GM18517 (cell line): ENCODE data around the gene PVRIG.
"Not testable (repeated sequence)": the region's sequence is repeated elsewhere in the genome, so short reads cannot be mapped to it uniquely, and the experiment has no call there.

Experiments
- ATAC-seq: cut with Tn5 transposase; IDR thresholded peaks from one replicate; pipeline ENCODE4 v1.9.1; 2021; ENCODE audit warnings: mild to moderate bottlenecking, moderate library complexity; ENCODE audit not compliant: unreplicated experiment

PVRIG gene

GRCh38 chr7:100219801-100220585, at the start of gene PVRIG:
PVRIG (plus strand) TSS chr7:100219949; CDS start chr7:100219971, 22 bp downstream.
- not testable (repeated sequence) for ATAC-seq

DNA sequence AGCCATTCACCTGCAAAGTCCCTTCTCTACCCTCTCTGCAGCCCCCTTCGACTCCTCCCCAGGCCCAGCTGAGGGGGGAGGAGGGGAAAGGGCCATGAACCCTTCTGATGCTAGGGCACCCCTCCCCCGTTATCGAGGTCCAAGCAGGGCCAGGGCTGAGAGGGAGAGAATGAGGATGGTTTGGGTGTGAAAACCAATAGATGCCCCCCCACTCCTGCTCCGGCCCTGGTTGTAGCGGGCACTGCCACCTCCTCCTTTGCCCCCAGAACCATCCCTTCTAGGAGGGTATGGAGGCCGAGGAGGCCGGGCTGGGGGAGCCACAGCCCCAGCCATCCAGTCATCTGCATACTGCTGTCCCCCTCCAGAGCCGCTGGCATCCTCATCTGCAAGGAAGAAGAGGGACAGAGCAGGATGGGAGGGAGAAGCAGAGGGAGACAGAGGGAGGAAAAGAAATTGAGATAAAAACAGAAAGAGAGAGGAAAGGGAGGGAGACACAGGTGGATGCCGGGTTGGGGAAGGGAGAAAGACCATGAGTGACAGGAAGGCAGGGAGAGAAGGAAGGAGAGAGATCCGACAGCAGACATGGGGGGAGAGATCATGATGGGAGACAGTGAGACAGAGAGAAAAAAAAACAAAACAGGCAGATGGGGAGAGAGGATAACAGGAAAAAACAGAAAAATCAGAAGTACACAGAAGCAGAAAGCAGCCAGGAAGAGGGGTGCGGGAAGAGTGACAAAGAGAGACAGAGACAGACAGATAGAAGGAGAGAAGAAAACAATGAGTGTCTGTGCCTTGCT, 49.5 kb upstream of the PVRIG start:
- no peak for ATAC-seq

DNA sequence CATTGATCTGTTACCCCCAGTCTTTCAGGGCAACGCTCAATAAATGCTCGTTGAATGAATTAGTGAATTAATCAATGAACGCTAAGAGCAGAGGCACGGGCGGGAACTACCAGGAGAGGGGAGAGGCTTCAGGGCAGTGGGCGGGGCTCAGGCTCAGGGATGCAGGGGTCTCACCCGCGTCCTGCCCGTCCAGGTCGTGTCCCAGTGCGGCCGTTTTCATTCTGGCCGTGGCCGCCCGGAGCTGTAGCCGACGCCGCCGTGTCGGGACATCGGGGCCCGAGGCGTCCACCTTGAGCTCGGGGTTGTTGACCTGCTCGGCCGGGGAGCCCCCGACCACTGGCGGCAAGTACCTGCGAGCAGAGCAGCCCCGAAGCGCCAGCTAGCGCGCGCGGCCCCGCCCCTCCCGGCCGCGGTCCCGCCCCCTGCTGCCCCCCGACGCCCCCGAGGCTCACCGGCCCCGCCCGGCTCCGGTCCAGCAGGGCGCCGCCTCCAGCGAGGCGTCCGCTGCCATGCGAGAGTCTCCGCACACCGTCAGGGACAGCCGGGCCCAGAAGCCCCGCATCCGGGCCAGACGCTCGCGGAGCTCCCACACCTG, 48.6 kb upstream of the PVRIG start:
- no peak for ATAC-seq

DNA sequence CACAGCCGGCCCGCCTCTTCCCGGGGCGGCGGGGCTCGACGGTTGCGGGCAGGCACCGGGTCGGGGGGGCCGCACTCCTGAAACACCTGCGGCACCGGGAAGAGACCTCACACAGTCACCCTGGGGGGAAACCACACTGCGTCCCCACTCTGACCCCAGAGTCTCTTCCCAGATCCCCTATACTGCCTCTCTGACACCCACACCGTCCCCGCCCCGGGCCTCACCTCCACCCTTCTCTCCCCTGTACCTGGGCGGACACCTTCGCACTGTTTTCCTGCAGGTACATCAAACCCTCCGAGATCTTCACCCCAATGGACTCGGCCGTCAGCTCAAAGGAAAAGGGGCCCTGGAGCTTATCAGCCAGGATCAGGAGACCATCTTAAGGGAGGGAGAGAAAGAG, 47.9 kb upstream of the PVRIG start:
- no peak for ATAC-seq

GRCh38 chr7:100173806-100174495, 45.8 kb upstream of the PVRIG start:
- no peak for ATAC-seq

GRCh38 chr7:100174582-100174981, 45.2 kb upstream of the PVRIG start:
- no peak for ATAC-seq

GRCh38 chr7:100175296-100175935, 44.3 kb upstream of the PVRIG start:
- no peak for ATAC-seq

- ATAC-seq: no peak
Measured at GRCh38 chr7:100176096-100177044, 43.4 kb upstream of the PVRIG start.

- peak; percentile 84 for ATAC-seq
Measured at GRCh38 chr7:100177045-100178001, 42.4 kb upstream of the PVRIG start, which contains the start of the genes GPC2 and STAG3. GPC2 (minus strand) TSS chr7:100177381; CDS start chr7:100177199, 182 bp downstream. STAG3 (plus strand) TSS chr7:100177918; CDS start chr7:100180557, 2,639 bp downstream.

GRCh38 chr7:100180084-100180483, 39.7 kb upstream of the PVRIG start:
- not testable (repeated sequence) for ATAC-seq

GRCh38 chr7:100182616-100183015, 37.1 kb upstream of the PVRIG start:
- not testable (repeated sequence) for ATAC-seq

DNA sequence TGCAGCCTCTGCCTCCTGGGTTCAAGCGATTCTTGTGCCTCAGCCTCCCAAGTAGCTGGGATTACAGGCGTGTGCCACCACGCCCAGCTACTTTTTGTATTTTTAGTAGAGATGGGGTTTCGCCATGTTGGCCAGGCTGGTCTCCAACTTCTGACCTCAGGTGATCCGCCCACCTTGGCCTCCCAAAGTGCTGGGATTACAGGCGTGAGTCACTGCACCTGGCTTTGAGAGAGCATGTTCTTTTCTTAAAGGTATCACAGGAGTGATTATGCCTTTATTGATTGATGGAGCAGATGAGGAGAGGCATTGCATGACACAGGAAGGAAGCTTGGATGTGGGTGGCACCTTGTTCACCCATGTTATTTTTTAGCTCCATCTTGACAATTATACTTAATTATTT, 36.7 kb upstream of the PVRIG start:
- ATAC-seq: not testable (repeated sequence)

DNA sequence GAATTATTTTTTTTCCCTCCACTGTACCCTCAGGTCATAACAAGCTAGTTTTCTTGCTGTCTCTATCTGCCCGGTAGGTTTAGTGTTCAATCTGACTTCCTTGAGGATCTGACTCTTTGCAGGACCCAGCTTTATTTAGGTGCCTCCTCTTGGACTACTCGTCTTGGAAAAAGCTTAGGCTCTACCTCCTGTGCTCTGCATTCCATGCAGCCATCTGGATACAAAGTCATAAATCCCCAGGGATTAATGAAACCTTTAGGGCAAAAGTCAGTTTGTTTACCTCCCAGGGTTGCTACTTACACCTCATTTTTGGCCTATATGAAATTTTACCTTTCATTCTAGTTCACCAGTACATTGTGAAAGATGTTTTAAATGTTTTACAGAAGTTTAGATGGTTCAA, 34.0 kb upstream of the PVRIG start:
- no peak for ATAC-seq

- no peak for ATAC-seq
Measured at GRCh38 chr7:100189061-100189460, 30.7 kb upstream of the PVRIG start.

DNA sequence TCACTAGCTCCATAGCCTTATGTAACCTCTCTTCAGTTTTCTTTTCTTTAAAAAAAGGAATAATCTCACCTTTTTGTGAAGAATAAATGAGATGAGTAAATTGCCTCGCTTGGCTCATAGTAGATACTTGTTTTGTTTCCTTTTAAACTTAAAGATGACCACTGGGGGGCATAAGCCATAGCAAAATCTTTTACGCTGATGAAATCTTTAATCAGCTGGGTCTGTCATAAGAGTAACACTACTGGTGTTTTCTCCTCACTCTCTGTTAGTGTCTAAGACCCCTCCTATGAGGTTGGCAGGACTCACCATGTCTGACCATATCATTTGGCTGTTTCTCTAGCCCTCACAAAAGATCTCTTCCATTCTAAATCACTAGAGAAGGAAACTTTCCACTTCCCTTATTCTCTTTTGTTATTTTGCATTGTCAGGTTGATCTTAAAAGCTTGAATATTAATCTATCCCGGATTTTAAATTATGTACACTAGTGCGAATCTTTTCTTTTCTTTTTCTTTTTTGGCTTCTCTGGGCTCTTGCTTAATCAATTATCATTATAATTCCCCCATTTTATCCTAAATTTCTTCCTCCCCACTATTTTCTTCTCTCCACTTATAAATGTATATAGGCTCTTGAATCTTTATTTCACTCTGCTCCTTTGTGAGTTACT, 29.6 kb upstream of the PVRIG start:
- no peak for ATAC-seq

GRCh38 chr7:100191775-100192174, 28.0 kb upstream of the PVRIG start:
- no peak for ATAC-seq

GRCh38 chr7:100192281-100192862, 27.4 kb upstream of the PVRIG start:
- ATAC-seq: not testable (repeated sequence)
